ENCODE data around the gene ZDHHC8. TPM values are rescaled to one million over a fixed set of nuclear protein-coding genes. Genes with fewer than 3 reads are reported as not detected.

Gene ZDHHC8
- total RNA-seq, 1 experiment from 2014 or later: 89.3 TPM

- H3K27ac ChIP-seq (ENCODE audit: low read depth, low read length): peak overlapping the region; percentile 96
These were observed 640 bp upstream of the ZDHHC8 start for GRCh38 chr22:20130731-20131596.

More at GRCh38 chr22:20130731-20131596, 640 bp upstream of the ZDHHC8 start:
- Histone ChIP-seq H3K4me1 (ENCODE audit: control insufficient read depth in 1 of 2, insufficient read depth in 2 of 2, low read length in 2 of 2) (peaks cover 16 to 33% of the 10 kb centered on the region in 2 experiments; a peak in 3 of 4 replicates), H3K36me3 (ENCODE audit: control insufficient read depth in 1 of 2, insufficient read depth in 2 of 2, low read length in 2 of 2) (peaks cover 4 to 12% of the 10 kb centered on the region in 2 experiments; a peak in 2 of 4 replicates), H3K9ac (ENCODE audit: low read length) (peak overlapping the region; percentile 70), H4K20me1 (ENCODE audit: insufficient read depth) (no peaks in the 10 kb centered on the region), H3K4me3 (replicated peaks in 1 of 2; ENCODE audit: low read depth in 1 of 2, low read length in 2 of 2) (peak overlapping the region; percentile 70 to 72), H3K4me2 (ENCODE audit: low read length) (peak overlapping the region; percentile 86), H3K9me2 (ENCODE audit: insufficient read depth) (no peaks in the 10 kb centered on the region), H3K27me3 (ENCODE audit: insufficient read depth, low read length) (no peaks in the 10 kb centered on the region), H3K79me2 (ENCODE audit: insufficient read depth, low read length) (peaks cover 42% of the 10 kb centered on the region), H2AFZ (ENCODE audit: low read depth, low read length, poor library complexity, severe bottlenecking) (no peak overlapping the region), H3K9me3 (ENCODE audit: control insufficient read depth in 1 of 2, insufficient read depth in 1 of 2, low read depth in 1 of 2, low read length in 2 of 2) (no peaks in the 10 kb centered on the region)
- RAD21 ChIA-PET (ENCODE audit: low non-redundant PET in 1 of 2, low total read pairs in 2 of 2, uncharacterized antibody in 2 of 2, unreplicated experiment in 2 of 2): no interaction called here
- BruUV-seq (replicated peaks): no TSS peak
- TF ChIP-seq EZH2phosphoT487 (IDR thresholded peaks at IDR 0.05; ENCODE audit: borderline replicate concordance) (no peak), MAX (IDR thresholded peaks at IDR 0.05) (no peak), ZFX (IDR thresholded peaks at IDR 0.05) (no peak), SP1 (IDR thresholded peaks at IDR 0.05; ENCODE audit: low read depth) (no peak; the same call in 1 of the 2 replicates), POLR2A (IDR thresholded peaks at IDR 0.05; ENCODE audit: borderline replicate concordance, extremely low read depth, insufficient read depth, insufficient read length) (no peak), EGR1 (IDR thresholded peaks at IDR 0.05; ENCODE audit: low read depth) (no peak), FOSL1 (IDR thresholded peaks at IDR 0.05; ENCODE audit: low read depth) (no peak), POLR2AphosphoS5 (IDR thresholded peaks at IDR 0.05; ENCODE audit: low read depth, low read length) (no peak)
- TF ChIP-seq, protein P1, sequence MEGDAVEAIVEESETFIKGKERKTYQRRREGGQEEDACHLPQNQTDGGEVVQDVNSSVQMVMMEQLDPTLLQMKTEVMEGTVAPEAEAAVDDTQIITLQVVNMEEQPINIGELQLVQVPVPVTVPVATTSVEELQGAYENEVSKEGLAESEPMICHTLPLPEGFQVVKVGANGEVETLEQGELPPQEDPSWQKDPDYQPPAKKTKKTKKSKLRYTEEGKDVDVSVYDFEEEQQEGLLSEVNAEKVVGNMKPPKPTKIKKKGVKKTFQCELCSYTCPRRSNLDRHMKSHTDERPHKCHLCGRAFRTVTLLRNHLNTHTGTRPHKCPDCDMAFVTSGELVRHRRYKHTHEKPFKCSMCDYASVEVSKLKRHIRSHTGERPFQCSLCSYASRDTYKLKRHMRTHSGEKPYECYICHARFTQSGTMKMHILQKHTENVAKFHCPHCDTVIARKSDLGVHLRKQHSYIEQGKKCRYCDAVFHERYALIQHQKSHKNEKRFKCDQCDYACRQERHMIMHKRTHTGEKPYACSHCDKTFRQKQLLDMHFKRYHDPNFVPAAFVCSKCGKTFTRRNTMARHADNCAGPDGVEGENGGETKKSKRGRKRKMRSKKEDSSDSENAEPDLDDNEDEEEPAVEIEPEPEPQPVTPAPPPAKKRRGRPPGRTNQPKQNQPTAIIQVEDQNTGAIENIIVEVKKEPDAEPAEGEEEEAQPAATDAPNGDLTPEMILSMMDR (IDR thresholded peaks at IDR 0.05 in 2 of 3, conservative IDR thresholded peaks at IDR 0.05 in 1 of 3; ENCODE audit: borderline replicate concordance in 1 of 3, insufficient read depth in 1 of 3, low read depth in 2 of 3, low read length in 2 of 3): no peak
- POLR2A ChIA-PET: no interaction called here
- DNase-seq (ENCODE audit: low read depth, low spot score) (peak; percentile 24), ATAC-seq (peak; percentile 79)
- CTCF ChIA-PET: interaction anchor here (0.6 to 1.2 kb wide), 2 partner anchors 175 to 177 kb away, joined by 3 read pairs; no protein-coding TSS in a partner anchor
- intact Hi-C loops (cut with micrococcal nuclease): no loop called here

Data from HCT116 (cell line).